ENCODE data around the gene SYNJ2. TPM values are rescaled to one million over a fixed set of nuclear protein-coding genes. Genes with fewer than 3 reads are reported as not detected.

The SYNJ2 gene
- polyA plus RNA-seq, 2 of the 4 experiments (the other 2 are of a cell fraction): 22.3 to 26.5 TPM

DNA sequence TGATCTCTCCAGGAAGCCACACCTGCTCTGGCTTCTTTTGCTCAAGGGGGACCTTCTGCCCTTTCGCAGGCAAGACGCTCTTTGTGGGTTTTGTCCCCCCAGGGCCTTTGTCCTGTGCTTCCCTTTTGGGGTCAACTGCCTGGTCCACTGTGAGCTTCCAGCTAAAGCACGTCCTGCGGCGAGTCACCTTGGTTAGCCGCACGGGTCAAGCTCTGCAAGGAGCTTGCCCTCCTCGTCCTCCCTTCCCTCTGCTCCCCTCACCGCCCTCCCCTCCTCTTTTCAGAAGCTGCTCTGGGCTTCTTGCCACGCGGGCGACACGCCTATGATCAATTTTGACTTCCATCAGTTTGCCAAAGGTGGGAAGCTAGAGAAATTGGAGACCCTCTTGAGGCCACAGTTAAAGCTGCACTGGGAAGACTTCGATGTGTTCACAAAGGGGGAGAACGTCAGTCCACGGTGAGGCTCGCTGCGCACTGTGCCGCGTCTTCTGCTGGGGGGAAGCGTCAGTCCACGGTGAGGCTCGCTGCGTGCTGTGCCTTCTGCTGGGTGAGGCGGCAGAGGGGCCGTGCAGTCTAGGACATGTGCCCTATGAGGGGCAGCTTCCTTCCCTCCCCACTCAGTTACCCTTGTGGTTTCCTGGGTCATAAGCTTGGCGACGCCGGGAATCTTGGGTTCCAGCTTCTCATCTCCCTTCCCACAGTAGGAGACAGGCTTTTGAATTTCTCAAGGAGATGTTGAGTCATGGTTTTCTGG, 80.2 kb downstream of the SYNJ2 start:
- TF ChIP-seq BHLHE40 (IDR thresholded peaks at IDR 0.05; ENCODE audit: low read depth, low read length) (no peak), TFCP2L1 (CRISPR knock-in tag; IDR thresholded peaks at IDR 0.05) (no peak), SMC3 (IDR thresholded peaks at IDR 0.05) (no peak), KDM1A (IDR thresholded peaks at IDR 0.05; ENCODE audit: low read depth) (no peak), FOXS1 (CRISPR knock-in tag; IDR thresholded peaks at IDR 0.05) (no peak), ZC3H11A (IDR thresholded peaks at IDR 0.05) (no peak), HOXB13 (CRISPR knock-in tag; IDR thresholded peaks at IDR 0.05; ENCODE audit: low read depth) (no peak), ZSCAN20 (CRISPR knock-in tag; IDR thresholded peaks at IDR 0.05) (no peak), NFE2L2 (conservative IDR thresholded peaks at IDR 0.05; ENCODE audit: low read length) (no peak), EHF (CRISPR knock-in tag; IDR thresholded peaks at IDR 0.05) (no peak), TP53 (CRISPR knock-in tag; IDR thresholded peaks at IDR 0.05) (no peak), ZNF302 (CRISPR knock-in tag; IDR thresholded peaks at IDR 0.05) (no peak), ZFP36 (IDR thresholded peaks at IDR 0.05; ENCODE audit: borderline replicate concordance, partially characterized antibody) (no peak), MAFK (IDR thresholded peaks at IDR 0.05; ENCODE audit: partially characterized antibody) (no peak), ELK1 (IDR thresholded peaks at IDR 0.05; ENCODE audit: low read depth, low read length) (no peak)
- TF ChIP-seq, protein P1, sequence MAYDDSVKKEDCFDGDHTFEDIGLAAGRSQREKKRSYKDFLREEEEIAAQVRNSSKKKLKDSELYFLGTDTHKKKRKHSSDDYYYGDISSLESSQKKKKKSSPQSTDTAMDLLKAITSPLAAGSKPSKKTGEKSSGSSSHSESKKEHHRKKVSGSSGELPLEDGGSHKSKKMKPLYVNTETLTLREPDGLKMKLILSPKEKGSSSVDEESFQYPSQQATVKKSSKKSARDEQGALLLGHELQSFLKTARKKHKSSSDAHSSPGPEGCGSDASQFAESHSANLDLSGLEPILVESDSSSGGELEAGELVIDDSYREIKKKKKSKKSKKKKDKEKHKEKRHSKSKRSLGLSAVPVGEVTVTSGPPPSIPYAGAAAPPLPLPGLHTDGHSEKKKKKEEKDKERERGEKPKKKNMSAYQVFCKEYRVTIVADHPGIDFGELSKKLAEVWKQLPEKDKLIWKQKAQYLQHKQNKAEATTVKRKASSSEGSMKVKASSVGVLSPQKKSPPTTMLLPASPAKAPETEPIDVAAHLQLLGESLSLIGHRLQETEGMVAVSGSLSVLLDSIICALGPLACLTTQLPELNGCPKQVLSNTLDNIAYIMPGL (CRISPR knock-in tag; IDR thresholded peaks at IDR 0.05; ENCODE audit: borderline replicate concordance): no peak
- TF ChIP-seq, protein P2, sequence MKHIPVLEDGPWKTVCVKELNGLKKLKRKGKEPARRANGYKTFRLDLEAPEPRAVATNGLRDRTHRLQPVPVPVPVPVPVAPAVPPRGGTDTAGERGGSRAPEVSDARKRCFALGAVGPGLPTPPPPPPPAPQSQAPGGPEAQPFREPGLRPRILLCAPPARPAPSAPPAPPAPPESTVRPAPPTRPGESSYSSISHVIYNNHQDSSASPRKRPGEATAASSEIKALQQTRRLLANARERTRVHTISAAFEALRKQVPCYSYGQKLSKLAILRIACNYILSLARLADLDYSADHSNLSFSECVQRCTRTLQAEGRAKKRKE (CRISPR knock-in tag; IDR thresholded peaks at IDR 0.05; ENCODE audit: low read depth): no peak
- TF ChIP-seq, protein P3, sequence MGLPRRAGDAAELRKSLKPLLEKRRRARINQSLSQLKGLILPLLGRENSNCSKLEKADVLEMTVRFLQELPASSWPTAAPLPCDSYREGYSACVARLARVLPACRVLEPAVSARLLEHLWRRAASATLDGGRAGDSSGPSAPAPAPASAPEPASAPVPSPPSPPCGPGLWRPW (IDR thresholded peaks at IDR 0.05): no peak
- WGBS (ENCODE audit: missing lambda C conversion rate): 96% methylated on average over 16 of the region's 29 CpGs
- Histone ChIP-seq H3K4me3 (no peak overlapping the region), H3K9me3 (no peaks in the 10 kb centered on the region), H3K4me1 (peaks cover 53% of the 10 kb centered on the region), H3K4me2 (peak overlapping the region; percentile 60; the same call in 2 of the 3 replicates), H3K27ac (peak overlapping the region; percentile 94 to 98)
- no peak for DNase-seq (ENCODE audit: low read depth in 1 of 2, low spot score in 1 of 2)
- CTCF ChIA-PET: interaction anchor here (1.0 to 7.6 kb wide), 3 partner anchors 10 to 35 kb away, joined by 3 to 57 read pairs (median 19); no protein-coding TSS in a partner anchor
- FAIRE-seq: no peak
- POLR2A ChIA-PET: no interaction called here
- no peak for ATAC-seq

DNA sequence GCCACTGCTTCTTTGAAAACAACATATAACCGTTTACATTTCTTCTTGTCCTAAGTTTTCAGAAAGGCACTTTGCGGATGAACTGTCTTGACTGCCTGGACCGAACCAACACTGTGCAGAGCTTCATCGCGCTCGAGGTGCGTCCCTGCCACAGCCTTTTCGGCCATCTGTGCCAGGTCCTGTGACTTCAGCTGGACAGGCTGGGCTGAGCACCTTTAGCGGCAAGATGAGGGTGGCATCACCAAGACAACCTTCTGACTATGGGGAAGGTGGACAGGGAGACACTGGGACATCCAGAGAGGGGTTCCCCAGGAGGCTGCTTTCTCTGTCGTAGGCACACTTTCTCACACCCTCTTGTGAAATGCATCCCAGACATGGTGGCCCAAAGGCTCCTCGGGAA, 82.1 kb downstream of the SYNJ2 start:
- ATAC-seq (no peak), DNase-seq (ENCODE audit: low read depth in 1 of 2, low spot score in 1 of 2) (no peak), FAIRE-seq (no peak)
- TF ChIP-seq HOXB13 (CRISPR knock-in tag; IDR thresholded peaks at IDR 0.05; ENCODE audit: low read depth) (no peak), RARB (CRISPR knock-in tag; IDR thresholded peaks at IDR 0.05) (no peak), RFX5 (IDR thresholded peaks at IDR 0.05) (no peak), NPAS2 (CRISPR knock-in tag; IDR thresholded peaks at IDR 0.05; ENCODE audit: borderline replicate concordance) (no peak), NR3C1 (IDR thresholded peaks at IDR 0.05) (no peak), HEYL (CRISPR knock-in tag; IDR thresholded peaks at IDR 0.05) (no peak), FOXS1 (CRISPR knock-in tag; IDR thresholded peaks at IDR 0.05) (no peak), CHD4 (IDR thresholded peaks at IDR 0.05; ENCODE audit: borderline replicate concordance) (no peak)
- TF ChIP-seq, protein P4, sequence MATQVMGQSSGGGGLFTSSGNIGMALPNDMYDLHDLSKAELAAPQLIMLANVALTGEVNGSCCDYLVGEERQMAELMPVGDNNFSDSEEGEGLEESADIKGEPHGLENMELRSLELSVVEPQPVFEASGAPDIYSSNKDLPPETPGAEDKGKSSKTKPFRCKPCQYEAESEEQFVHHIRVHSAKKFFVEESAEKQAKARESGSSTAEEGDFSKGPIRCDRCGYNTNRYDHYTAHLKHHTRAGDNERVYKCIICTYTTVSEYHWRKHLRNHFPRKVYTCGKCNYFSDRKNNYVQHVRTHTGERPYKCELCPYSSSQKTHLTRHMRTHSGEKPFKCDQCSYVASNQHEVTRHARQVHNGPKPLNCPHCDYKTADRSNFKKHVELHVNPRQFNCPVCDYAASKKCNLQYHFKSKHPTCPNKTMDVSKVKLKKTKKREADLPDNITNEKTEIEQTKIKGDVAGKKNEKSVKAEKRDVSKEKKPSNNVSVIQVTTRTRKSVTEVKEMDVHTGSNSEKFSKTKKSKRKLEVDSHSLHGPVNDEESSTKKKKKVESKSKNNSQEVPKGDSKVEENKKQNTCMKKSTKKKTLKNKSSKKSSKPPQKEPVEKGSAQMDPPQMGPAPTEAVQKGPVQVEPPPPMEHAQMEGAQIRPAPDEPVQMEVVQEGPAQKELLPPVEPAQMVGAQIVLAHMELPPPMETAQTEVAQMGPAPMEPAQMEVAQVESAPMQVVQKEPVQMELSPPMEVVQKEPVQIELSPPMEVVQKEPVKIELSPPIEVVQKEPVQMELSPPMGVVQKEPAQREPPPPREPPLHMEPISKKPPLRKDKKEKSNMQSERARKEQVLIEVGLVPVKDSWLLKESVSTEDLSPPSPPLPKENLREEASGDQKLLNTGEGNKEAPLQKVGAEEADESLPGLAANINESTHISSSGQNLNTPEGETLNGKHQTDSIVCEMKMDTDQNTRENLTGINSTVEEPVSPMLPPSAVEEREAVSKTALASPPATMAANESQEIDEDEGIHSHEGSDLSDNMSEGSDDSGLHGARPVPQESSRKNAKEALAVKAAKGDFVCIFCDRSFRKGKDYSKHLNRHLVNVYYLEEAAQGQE (IDR thresholded peaks at IDR 0.05): no peak
- TF ChIP-seq, protein P5, sequence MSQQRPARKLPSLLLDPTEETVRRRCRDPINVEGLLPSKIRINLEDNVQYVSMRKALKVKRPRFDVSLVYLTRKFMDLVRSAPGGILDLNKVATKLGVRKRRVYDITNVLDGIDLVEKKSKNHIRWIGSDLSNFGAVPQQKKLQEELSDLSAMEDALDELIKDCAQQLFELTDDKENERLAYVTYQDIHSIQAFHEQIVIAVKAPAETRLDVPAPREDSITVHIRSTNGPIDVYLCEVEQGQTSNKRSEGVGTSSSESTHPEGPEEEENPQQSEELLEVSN (IDR thresholded peaks at IDR 0.05; ENCODE audit: borderline replicate concordance, low read depth): no peak
- Histone ChIP-seq H3K4me3 (no peak overlapping the region), H3K4me1 (peaks cover 50% of the 10 kb centered on the region), H3K4me2 (no peak overlapping the region), H3K9me3 (no peaks in the 10 kb centered on the region), H3K27ac (peak overlapping the region in 1 of 2 experiments; percentile 47; a peak in 2 of 6 replicates)
- 92% methylated on average over 11 of the region's 11 CpGs for WGBS (ENCODE audit: missing lambda C conversion rate)
- ChIA-PET CTCF (interaction anchor here (7.6 kb wide), 1 partner anchor 8 kb away, joined by 57 read pairs; no protein-coding TSS in a partner anchor), POLR2A (no interaction called here)
